Astrocyte (in vitro differentiated cells and primary cell): ENCODE measurements around the gene BCAN.

Experiments
- CTCF ChIP-seq: IDR thresholded peaks from 2 replicates; pipeline ENCODE4 v1.5.1; 2011; ENCODE audit warnings: low read depth, mild to moderate bottlenecking, inconsistent platforms, low read length, moderate library complexity; ENCODE audit not compliant: insufficient read depth
- EZH2 ChIP-seq: IDR thresholded peaks from 2 replicates; pipeline ENCODE4 v1.6.1; 2012; ENCODE audit warnings: mild to moderate bottlenecking, low read length, inconsistent platforms; ENCODE audit not compliant: insufficient read depth

- no peak for TF ChIP-seq EZH2
- no peak for TF ChIP-seq CTCF
These were observed 20.3 kb downstream of the BCAN start for GRCh38 chr1:156662005-156662799.
